IMR-90 (cell line): ENCODE data around the gene FICD. TPM values are rescaled to one million over a fixed set of nuclear protein-coding genes. Genes with fewer than 3 reads are reported as not detected.

Experiments used
- ATAC-seq: fragments of 200-7000 bp; cut with Tn5 transposase; 2 replicates; pipeline ENCODE4 v1.9.1; 2020; ENCODE audit warnings: low read depth, mild to moderate bottlenecking, moderate library complexity
- BruUV-seq: library from RNA; stranded (reverse); fragments of 400-500 nt; replicated peaks from 2 replicates; lab custom pipeline; 2021; lab: Mats Ljungman, UMichigan
- CTCF ChIA-PET: fragments of 300-600 bp; formaldehyde crosslinking; extraction: SDS; loops from one replicate; lab custom pipeline; 2021; ENCODE audit warnings: antibody characterized with exemption; lab: Yijun Ruan, JAX
- POLR2A ChIA-PET: fragments of 300-600 bp; sonication (Branson Sonifier 250); formaldehyde crosslinking; loops from one replicate; lab custom pipeline; 2022; ENCODE audit warnings: antibody characterized with exemption; ENCODE audit not compliant: unreplicated experiment; lab: Charles Lee
- DNase-seq: peaks from one replicate; pipeline ENCODE4 v3.0.0; 2013
- H2AFZ ChIP-seq: replicated peaks from 2 replicates; pipeline ENCODE3; 2013; ENCODE audit warnings: low read length, mild to moderate bottlenecking; ENCODE audit not compliant: poor library complexity
- H2AK5ac ChIP-seq: 2 replicates; pipeline ENCODE4 v1.6.1; 2013; ENCODE audit warnings: low read depth, low read length, inconsistent platforms
- H2AK9ac ChIP-seq: replicated peaks from 2 replicates; pipeline ENCODE3; 2013; ENCODE audit warnings: mild to moderate bottlenecking, low read depth, low read length, moderate library complexity; ENCODE audit not compliant: poor library complexity
- H2BK120ac ChIP-seq: 2 replicates; pipeline ENCODE4 v1.6.1; 2013; ENCODE audit warnings: low read depth, low read length, inconsistent platforms
- H2BK15ac ChIP-seq: 3 replicates; pipeline ENCODE4 v1.6.1; 2013; ENCODE audit warnings: low read depth, low read length, inconsistent platforms
- H2BK20ac ChIP-seq: 2 replicates; pipeline ENCODE4 v1.6.1; 2013; ENCODE audit warnings: low read depth, mild to moderate bottlenecking, inconsistent platforms, low read length, moderate library complexity
- H2BK5ac ChIP-seq: 2 replicates; pipeline ENCODE4 v1.6.1; 2013; ENCODE audit warnings: mild to moderate bottlenecking, low read depth, low read length, inconsistent platforms; ENCODE audit not compliant: poor library complexity, severe bottlenecking
- H3K14ac ChIP-seq: replicated peaks from 2 replicates; pipeline ENCODE4 v1.6.1; 2013; ENCODE audit warnings: low read depth, low read length, inconsistent platforms
- H3K18ac ChIP-seq: 2 replicates; pipeline ENCODE4 v1.6.1; 2013; ENCODE audit warnings: low read depth, low read length, control low read depth
- H3K23ac ChIP-seq: 2 replicates; pipeline ENCODE4 v1.6.1; 2013; ENCODE audit warnings: low read depth, low read length, inconsistent platforms
- H3K27ac ChIP-seq: 2 replicates; pipeline ENCODE4 v1.5.1; 2013; ENCODE audit warnings: mild to moderate bottlenecking, control low read depth, low read length; ENCODE audit not compliant: insufficient read depth
- H3K27me3 ChIP-seq: 2 replicates; pipeline ENCODE4 v1.6.1; 2013; ENCODE audit warnings: low read length; ENCODE audit not compliant: control insufficient read depth, insufficient read depth
- H3K36me3 ChIP-seq: 2 replicates; pipeline ENCODE4 v1.6.1; 2013; ENCODE audit warnings: low read length, mixed read lengths; ENCODE audit not compliant: control insufficient read depth, insufficient read depth
- H3K4ac ChIP-seq: 2 replicates; pipeline ENCODE4 v1.6.1; 2013; ENCODE audit warnings: low read depth, low read length, inconsistent platforms
- H3K4me1 ChIP-seq: 2 replicates; pipeline ENCODE4 v1.6.1; 2013; ENCODE audit warnings: low read length, mixed read lengths; ENCODE audit not compliant: control insufficient read depth, insufficient read depth
- H3K4me2 ChIP-seq: 2 replicates; pipeline ENCODE4 v1.6.1; 2013; ENCODE audit warnings: low read depth, mild to moderate bottlenecking, control low read depth, low read length, moderate library complexity
- H3K4me3 ChIP-seq: 2 replicates; pipeline ENCODE4 v1.5.1; 2013; ENCODE audit warnings: low read depth, mild to moderate bottlenecking, control low read depth, low read length, moderate library complexity; ENCODE audit not compliant: insufficient read depth
- H3K56ac ChIP-seq: 2 replicates; pipeline ENCODE4 v1.6.1; 2013; ENCODE audit warnings: low read length, inconsistent platforms; ENCODE audit not compliant: insufficient read depth; ENCODE audit errors: extremely low read depth
- H3K79me1 ChIP-seq, 2 experiments: 2 replicates each; pipeline ENCODE4 v1.6.1; 2013; ENCODE audit warnings: low read length in 2 of 2, inconsistent platforms in 1 of 2, low read depth in 1 of 2
- H3K9ac ChIP-seq: 2 replicates; pipeline ENCODE4 v1.6.1; 2013; ENCODE audit warnings: low read depth, low read length, control low read depth
- H3K9me1 ChIP-seq: 2 replicates; pipeline ENCODE4 v1.6.1; 2013; ENCODE audit warnings: low read length, inconsistent platforms; ENCODE audit not compliant: insufficient read depth
- H3K9me3 ChIP-seq: 2 replicates; pipeline ENCODE4 v1.6.1; 2013; ENCODE audit warnings: low read length; ENCODE audit not compliant: control insufficient read depth, insufficient read depth
- H4K20me1 ChIP-seq: 2 replicates; pipeline ENCODE4 v1.6.1; 2013; ENCODE audit warnings: low read length, inconsistent platforms; ENCODE audit not compliant: insufficient read depth
- H4K5ac ChIP-seq: 2 replicates; pipeline ENCODE4 v1.6.1; 2013; ENCODE audit warnings: mild to moderate bottlenecking, low read depth, low read length, control low read depth
- H4K8ac ChIP-seq, 2 experiments: 2 replicates each; pipeline ENCODE4 v1.6.1; 2013; ENCODE audit warnings: low read depth in 2 of 2, low read length in 2 of 2, control low read depth in 1 of 2, inconsistent platforms in 1 of 2
- H4K91ac ChIP-seq: 2 replicates; pipeline ENCODE4 v1.6.1; 2013; ENCODE audit warnings: low read depth, low read length, inconsistent platforms; ENCODE audit not compliant: insufficient read depth
- BHLHE40 ChIP-seq: fragments of 150-350 bp; IDR thresholded peaks from 2 replicates; pipeline ENCODE4 v1.6.1; 2016; ENCODE audit warnings: mild to moderate bottlenecking, low read depth, low read length
- CEBPB ChIP-seq: IDR thresholded peaks from 2 replicates; pipeline ENCODE4 v1.6.1; 2012; ENCODE audit warnings: low read depth, low read length, improper control_type of control experiment
- CHD1 ChIP-seq: IDR thresholded peaks from 2 replicates; pipeline ENCODE4 v1.6.1; 2012; ENCODE audit warnings: low read depth, low read length, improper control_type of control experiment
- CTCF ChIP-seq: conservative IDR thresholded peaks from 2 replicates; pipeline ENCODE4 v1.5.1; 2012; ENCODE audit warnings: mild to moderate bottlenecking, low read depth, low read length, improper control_type of control experiment
- ELK1 ChIP-seq: fragments of 150-350 bp; IDR thresholded peaks from 2 replicates; pipeline ENCODE4 v1.6.1; 2016; ENCODE audit warnings: low read depth, mild to moderate bottlenecking, low read length, moderate library complexity, borderline replicate concordance
- FOS ChIP-seq: fragments of 150-350 bp; IDR thresholded peaks from 2 replicates; pipeline ENCODE4 v1.6.1; 2016; ENCODE audit warnings: low read depth, low read length
- MAFK ChIP-seq: IDR thresholded peaks from 2 replicates; pipeline ENCODE4 v1.6.1; 2012; ENCODE audit warnings: low read depth, low read length, improper control_type of control experiment
- MAZ ChIP-seq: IDR thresholded peaks from 2 replicates; pipeline ENCODE4 v1.6.1; 2012; ENCODE audit warnings: low read depth, mild to moderate bottlenecking, low read length, improper control_type of control experiment, moderate library complexity, borderline replicate concordance
- POLR2A ChIP-seq: IDR thresholded peaks from 2 replicates; pipeline ENCODE4 v1.6.1; 2012; ENCODE audit warnings: mild to moderate bottlenecking, low read depth, low read length
- RAD21 ChIP-seq: IDR thresholded peaks from 2 replicates; pipeline ENCODE4 v1.6.1; 2012; ENCODE audit warnings: low read length, improper control_type of control experiment
- RCOR1 ChIP-seq: IDR thresholded peaks from 2 replicates; pipeline ENCODE4 v1.6.1; 2012; ENCODE audit warnings: mild to moderate bottlenecking, low read length, improper control_type of control experiment; ENCODE audit not compliant: insufficient replicate concordance
- RFX5 ChIP-seq: IDR thresholded peaks from 2 replicates; pipeline ENCODE4 v1.8.0; 2012; ENCODE audit warnings: low read depth, mild to moderate bottlenecking, low read length, moderate library complexity
- WGBS, 2 experiments: methylation state at CpG; one replicate each; pipeline versions ENCODE4 v1.1.5 to v1.1.7; 2013; ENCODE audit warnings: missing lambda C conversion rate in 2 of 2; ENCODE audit not compliant: insufficient read length in 1 of 2; ENCODE audit errors: extremely low coverage in 2 of 2; 5-methylcytosine and 5-hydroxymethylcytosine counted together
- dilution Hi-C: fragments of 300-500 bp; cut with HindIII; formaldehyde crosslinking; loops from one replicate; pipeline ENCODE4 v1.14.3; 2018; ENCODE audit warnings: low sequenced_read_pairs; ENCODE audit not compliant: unreplicated experiment
- in situ Hi-C: fragments of 300-500 bp; cut with MboI; formaldehyde crosslinking; loops from 3 replicates; pipeline ENCODE4 v1.14.3; 2019; ENCODE audit warnings: low sequenced_read_pairs, inconsistent platforms, mixed read lengths
- intact Hi-C: fragments of 100-400 bp; cut with micrococcal nuclease; formaldehyde crosslinking; loops from 2 replicates; pipeline ENCODE4 v1.10.0; 2022
- polyA plus RNA-seq, 3 experiments: library from polyadenylated mRNA; depleted of rRNA; stranded (reverse); fragments of >200 nt; gene quantifications; 2 replicates each; pipeline ENCODE4 v1.2.3, GENCODE V29; 2012; ENCODE audit warnings: low replicate concordance in 1 of 3
- total RNA-seq: library from RNA; depleted of rRNA; stranded (reverse); fragments of >200 nt; gene quantifications from 2 replicates; pipeline ENCODE4 v1.2.3, GENCODE V29; 2012
- TF ChIP-seq, protein P1 (sequence below): fragments of 150-350 bp; IDR thresholded peaks from 2 replicates; pipeline ENCODE4 v1.6.1; 2017; ENCODE audit warnings: mild to moderate bottlenecking, antibody characterized with exemption, low read length, low read depth

The FICD gene
- total and polyA plus RNA-seq, 2 of the 4 experiments (the other 2 are of a cell fraction), result 4.0 to 11.3 TPM

DNA sequence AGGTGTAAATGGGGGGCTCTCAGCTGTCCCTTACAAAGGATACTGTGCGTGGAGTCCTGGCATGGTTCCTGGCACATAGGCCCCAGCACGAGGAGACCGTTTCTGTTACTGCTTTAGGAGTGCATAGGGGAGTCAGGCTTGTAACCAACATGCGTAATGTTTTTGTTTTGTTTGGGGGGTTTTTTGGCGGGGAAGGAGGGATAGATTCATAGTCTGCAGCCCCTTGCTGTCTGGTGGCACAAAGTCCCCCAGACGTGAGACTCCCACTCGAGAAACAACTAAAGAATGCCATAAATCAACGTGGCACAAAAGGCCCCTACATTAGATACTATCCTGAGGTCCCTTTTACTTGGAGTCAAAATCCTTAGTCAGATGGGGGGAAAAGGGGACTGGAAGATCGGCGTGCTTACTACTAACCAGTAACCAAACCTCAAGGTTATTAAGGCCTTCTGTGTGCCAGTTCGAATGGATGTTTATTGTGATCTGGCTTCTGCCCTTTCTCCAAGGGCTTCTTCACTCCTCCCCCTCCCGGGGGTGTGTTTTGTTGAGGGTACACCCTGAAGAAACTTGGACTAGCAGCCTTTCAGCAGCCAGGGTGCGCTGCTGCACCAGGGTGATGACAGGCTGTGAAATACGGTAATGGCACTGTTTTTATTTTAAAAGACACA is 48.2 kb downstream of the FICD start:
- DNase-seq (peak; percentile 88), ATAC-seq (peak; percentile 54)
- peak overlapping the region; percentile 79 for H3K4ac ChIP-seq
- peak overlapping the region; percentile 64; the same call in 1 of the 2 replicates for H3K23ac ChIP-seq
- peaks cover 15 to 49% of the 10 kb centered on the region in 2 experiments for H3K79me1 ChIP-seq
- no peak overlapping the region for H2BK15ac ChIP-seq
- H3K9me3 ChIP-seq, result no peaks in the 10 kb centered on the region
- H2BK120ac ChIP-seq, result no peak overlapping the region
- peak overlapping the region; percentile 61 for H4K91ac ChIP-seq
- peak overlapping the region; percentile 40; the same call in 1 of the 2 replicates for H3K56ac ChIP-seq
- peak overlapping the region; percentile 9; the same call in 1 of the 2 replicates for H3K18ac ChIP-seq
- H3K9ac ChIP-seq, result peak overlapping the region; percentile 88
- intact Hi-C loops (loop anchor here (1.0 to 2.0 kb wide), 7 partner anchors 46 to 530 kb away; partner anchors contain the start of genes ALKBH2 and CORO1C), in situ Hi-C loops (loop anchor here (5.0 to 10.0 kb wide), 2 partner anchors 392 to 529 kb away; partner anchors contain the start of gene ALKBH2), dilution Hi-C loops (no loop called here)
- H3K4me1 ChIP-seq, result no peaks in the 10 kb centered on the region
- POLR2A ChIA-PET, result no interaction called here
- H3K4me3 ChIP-seq, result peak overlapping the region; percentile 91
- peak overlapping the region; percentile 2; the same call in 1 of the 2 replicates for H4K5ac ChIP-seq
- peak overlapping the region; percentile 89 for H3K27ac ChIP-seq
- H3K14ac ChIP-seq, result peak overlapping the region; percentile 76; the same call in 1 of the 2 replicates
- H2AFZ ChIP-seq, result peak overlapping the region; percentile 98
- H3K36me3 ChIP-seq, result peaks cover 30% of the 10 kb centered on the region
- H2AK9ac ChIP-seq, result peak overlapping the region; percentile 98
- peaks cover 16% of the 10 kb centered on the region; the same call in 1 of the 2 replicates for H4K20me1 ChIP-seq
- no peak overlapping the region for H2BK20ac ChIP-seq
- CTCF ChIA-PET, result interaction anchor here (0.6 to 3.3 kb wide), 2 partner anchors 38 to 55 kb away, joined by 3 to 16 read pairs; no protein-coding TSS in a partner anchor
- BruUV-seq, result TSS peak; percentile 59
- peak overlapping the region; percentile 59; the same call in 1 of the 2 replicates for H2AK5ac ChIP-seq
- no peaks in the 10 kb centered on the region for H3K27me3 ChIP-seq
- peaks cover 5% of the 10 kb centered on the region; the same call in 1 of the 2 replicates for H3K9me1 ChIP-seq
- peak overlapping the region in 1 of 2 experiments; percentile 61; a peak in 2 of 4 replicates for H4K8ac ChIP-seq
- peak overlapping the region; percentile 77 for H3K4me2 ChIP-seq
- H2BK5ac ChIP-seq, result peak overlapping the region; percentile 85
- WGBS, 2 experiments, result no CpG with 5 or more reads among the region's 14 CpGs
- no peak for TF ChIP-seq BHLHE40
- no peak for TF ChIP-seq CHD1
- TF ChIP-seq RFX5, result no peak
- TF ChIP-seq CTCF, result peak; percentile 95
- no peak for TF ChIP-seq FOS
- TF ChIP-seq POLR2A, result peak; percentile 43; the same call in 1 of the 2 replicates
- TF ChIP-seq MAFK, result 0 out of 2 replicates have a peak, but pooled peaks have one; percentile 2
- TF ChIP-seq, protein P1, sequence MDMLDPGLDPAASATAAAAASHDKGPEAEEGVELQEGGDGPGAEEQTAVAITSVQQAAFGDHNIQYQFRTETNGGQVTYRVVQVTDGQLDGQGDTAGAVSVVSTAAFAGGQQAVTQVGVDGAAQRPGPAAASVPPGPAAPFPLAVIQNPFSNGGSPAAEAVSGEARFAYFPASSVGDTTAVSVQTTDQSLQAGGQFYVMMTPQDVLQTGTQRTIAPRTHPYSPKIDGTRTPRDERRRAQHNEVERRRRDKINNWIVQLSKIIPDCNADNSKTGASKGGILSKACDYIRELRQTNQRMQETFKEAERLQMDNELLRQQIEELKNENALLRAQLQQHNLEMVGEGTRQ, result no peak
- TF ChIP-seq RCOR1, result no peak
- peak; percentile 75 for TF ChIP-seq MAZ
- TF ChIP-seq RAD21, result peak; percentile 96
- peak; percentile 32; the same call in 1 of the 2 replicates for TF ChIP-seq CEBPB
- no peak for TF ChIP-seq ELK1
